LHCN-M2 (cell line): ENCODE results near the gene GRIN3B. TPM values are rescaled to one million over a fixed set of nuclear protein-coding genes. Genes with fewer than 3 reads are reported as not detected.

Experiments used
- DNase-seq: peaks from one replicate; pipeline ENCODE4 v3.0.0-alpha.2; 2012; ENCODE audit warnings: low read depth
- total RNA-seq: library from RNA; depleted of rRNA; stranded (reverse); fragments of >200 nt; gene quantifications from 2 replicates; pipeline ENCODE4 v1.2.3, GENCODE V29; 2014

GRIN3B gene
- total RNA-seq, 1 experiment from 2014 or later, result 0.11 TPM

GRCh38 chr19:1007399-1008251 lies 7.4 kb downstream of the GRIN3B start:
- DNase-seq, result no peak

GRCh38 chr19:1008268-1009040 lies 8.2 kb downstream of the GRIN3B start:
- DNase-seq, result no peak

GRCh38 chr19:1009041-1009980 lies 9.1 kb downstream of the GRIN3B start:
- DNase-seq, result no peak

GRCh38 chr19:1009981-1010538 lies 9.8 kb downstream of the GRIN3B start:
- no peak for DNase-seq

- no peak for DNase-seq
Measured at GRCh38 chr19:1010586-1011510, 10.6 kb downstream of the GRIN3B start.

GRCh38 chr19:1011831-1012333 lies 11.7 kb downstream of the GRIN3B start:
- DNase-seq, result no peak

GRCh38 chr19:1012334-1012733 lies 12.1 kb downstream of the GRIN3B start:
- no peak for DNase-seq

- DNase-seq, result no peak
Measured at GRCh38 chr19:1013218-1013617, 13.0 kb downstream of the GRIN3B start.

- no peak for DNase-seq
Measured at GRCh38 chr19:1014161-1015060, 14.2 kb downstream of the GRIN3B start.

GRCh38 chr19:1015061-1015781 lies 15.0 kb downstream of the GRIN3B start:
- no peak for DNase-seq

GRCh38 chr19:1015782-1016646 lies 15.8 kb downstream of the GRIN3B start:
- no peak for DNase-seq

GRCh38 chr19:1016647-1017114 lies 16.5 kb downstream of the GRIN3B start:
- DNase-seq, result peak; percentile 62

- DNase-seq, result no peak
Measured at GRCh38 chr19:1017115-1017905, 17.1 kb downstream of the GRIN3B start.

- DNase-seq, result no peak
Measured at GRCh38 chr19:1017906-1018305, 17.7 kb downstream of the GRIN3B start.

- no peak for DNase-seq
Measured at GRCh38 chr19:1018393-1018792, 18.2 kb downstream of the GRIN3B start.

- DNase-seq, result no peak
Measured at GRCh38 chr19:1018932-1019615, 18.9 kb downstream of the GRIN3B start.
